ENCODE measurements around the gene SOCS2.

Gene SOCS2

DNA sequence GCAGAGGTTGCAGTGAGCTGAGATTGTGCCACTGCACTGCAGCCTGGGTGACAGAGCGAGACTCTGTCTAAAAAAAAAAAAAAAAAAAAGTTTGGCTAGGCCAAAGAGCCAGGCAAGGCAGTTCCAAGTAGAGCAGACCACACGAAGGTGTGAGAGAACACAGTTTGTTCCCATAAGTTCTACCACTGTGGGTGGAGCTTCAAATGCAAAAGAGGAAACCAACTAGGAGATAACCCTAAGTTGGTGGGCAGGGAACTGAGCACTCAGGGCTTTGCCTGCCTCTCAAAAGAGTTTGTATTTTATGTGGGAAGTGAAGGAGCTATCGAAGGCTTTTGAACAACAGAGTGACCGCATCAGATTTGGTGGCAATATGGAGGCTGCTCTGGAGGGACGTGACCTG is 15.1 kb downstream of the SOCS2 start:
- H3K4me3 ChIP-seq (ENCODE audit: low read depth, low read length) = no peak overlapping the region
- TF ChIP-seq, protein P1, sequence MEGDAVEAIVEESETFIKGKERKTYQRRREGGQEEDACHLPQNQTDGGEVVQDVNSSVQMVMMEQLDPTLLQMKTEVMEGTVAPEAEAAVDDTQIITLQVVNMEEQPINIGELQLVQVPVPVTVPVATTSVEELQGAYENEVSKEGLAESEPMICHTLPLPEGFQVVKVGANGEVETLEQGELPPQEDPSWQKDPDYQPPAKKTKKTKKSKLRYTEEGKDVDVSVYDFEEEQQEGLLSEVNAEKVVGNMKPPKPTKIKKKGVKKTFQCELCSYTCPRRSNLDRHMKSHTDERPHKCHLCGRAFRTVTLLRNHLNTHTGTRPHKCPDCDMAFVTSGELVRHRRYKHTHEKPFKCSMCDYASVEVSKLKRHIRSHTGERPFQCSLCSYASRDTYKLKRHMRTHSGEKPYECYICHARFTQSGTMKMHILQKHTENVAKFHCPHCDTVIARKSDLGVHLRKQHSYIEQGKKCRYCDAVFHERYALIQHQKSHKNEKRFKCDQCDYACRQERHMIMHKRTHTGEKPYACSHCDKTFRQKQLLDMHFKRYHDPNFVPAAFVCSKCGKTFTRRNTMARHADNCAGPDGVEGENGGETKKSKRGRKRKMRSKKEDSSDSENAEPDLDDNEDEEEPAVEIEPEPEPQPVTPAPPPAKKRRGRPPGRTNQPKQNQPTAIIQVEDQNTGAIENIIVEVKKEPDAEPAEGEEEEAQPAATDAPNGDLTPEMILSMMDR (IDR thresholded peaks at IDR 0.05; ENCODE audit: borderline replicate concordance, insufficient read depth, low read depth, low read length) = no peak

DNA sequence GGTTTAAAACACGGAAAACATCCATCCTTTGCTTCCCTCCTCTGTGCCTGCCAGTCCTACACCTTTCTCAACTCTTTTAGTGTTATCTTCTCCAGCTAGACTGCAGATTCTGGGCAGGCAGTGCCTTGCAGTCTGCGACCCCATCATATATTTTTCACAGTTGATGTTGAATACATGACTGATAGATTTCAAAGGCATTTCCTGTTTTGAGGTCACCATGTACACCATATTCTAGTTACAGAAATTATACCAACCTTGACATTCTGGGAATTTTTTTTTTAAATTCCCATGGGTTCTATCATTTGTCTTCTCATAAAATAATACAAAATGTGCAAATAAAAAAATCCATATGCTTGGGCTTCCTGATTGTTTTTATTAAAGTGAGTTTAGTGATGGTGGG is 16.6 kb downstream of the SOCS2 start:
- TF ChIP-seq, protein P1 (IDR thresholded peaks at IDR 0.05; ENCODE audit: borderline replicate concordance, insufficient read depth, low read depth, low read length) = no peak
- no peak overlapping the region for H3K4me3 ChIP-seq (ENCODE audit: low read depth, low read length)

DNA sequence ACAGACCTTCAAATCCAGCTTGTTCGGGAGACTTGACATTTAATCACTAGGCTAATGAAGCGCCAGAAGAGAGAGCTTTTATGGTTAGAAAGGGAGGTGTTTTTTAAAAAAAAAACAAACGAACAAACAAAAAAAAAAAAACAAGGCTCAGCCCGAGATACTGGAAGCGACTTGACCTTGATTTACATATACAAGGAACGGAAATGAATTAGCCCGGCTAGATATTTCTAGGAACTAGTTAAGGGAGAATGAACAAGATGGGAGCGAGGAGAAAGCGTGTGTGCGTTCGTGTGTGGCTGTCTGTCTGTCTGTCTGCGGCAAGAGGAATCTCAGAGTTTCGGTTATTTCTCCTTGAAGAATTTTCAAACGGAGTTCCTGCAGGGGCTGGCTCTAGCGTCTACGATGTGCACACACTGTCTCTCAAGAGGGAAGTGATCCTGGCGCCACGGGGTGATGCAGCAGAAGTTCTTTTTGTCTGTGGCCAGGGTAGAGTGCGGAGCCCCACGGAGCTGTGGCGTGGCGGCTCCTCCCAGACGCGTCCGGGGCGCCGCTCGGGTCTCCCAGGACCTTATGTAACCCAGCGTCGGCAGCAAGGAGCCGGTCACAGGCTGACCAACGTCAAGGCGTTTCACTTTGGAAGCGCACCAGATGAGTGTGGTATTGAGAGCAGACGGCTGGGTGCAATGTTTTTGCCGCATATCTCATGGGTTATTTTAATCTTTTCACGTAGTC is 18.8 kb downstream of the SOCS2 start:
- peak overlapping the region; percentile 57 for H3K4me3 ChIP-seq (ENCODE audit: low read depth, low read length)
- TF ChIP-seq, protein P1 (IDR thresholded peaks at IDR 0.05; ENCODE audit: borderline replicate concordance, insufficient read depth, low read depth, low read length) = no peak

DNA sequence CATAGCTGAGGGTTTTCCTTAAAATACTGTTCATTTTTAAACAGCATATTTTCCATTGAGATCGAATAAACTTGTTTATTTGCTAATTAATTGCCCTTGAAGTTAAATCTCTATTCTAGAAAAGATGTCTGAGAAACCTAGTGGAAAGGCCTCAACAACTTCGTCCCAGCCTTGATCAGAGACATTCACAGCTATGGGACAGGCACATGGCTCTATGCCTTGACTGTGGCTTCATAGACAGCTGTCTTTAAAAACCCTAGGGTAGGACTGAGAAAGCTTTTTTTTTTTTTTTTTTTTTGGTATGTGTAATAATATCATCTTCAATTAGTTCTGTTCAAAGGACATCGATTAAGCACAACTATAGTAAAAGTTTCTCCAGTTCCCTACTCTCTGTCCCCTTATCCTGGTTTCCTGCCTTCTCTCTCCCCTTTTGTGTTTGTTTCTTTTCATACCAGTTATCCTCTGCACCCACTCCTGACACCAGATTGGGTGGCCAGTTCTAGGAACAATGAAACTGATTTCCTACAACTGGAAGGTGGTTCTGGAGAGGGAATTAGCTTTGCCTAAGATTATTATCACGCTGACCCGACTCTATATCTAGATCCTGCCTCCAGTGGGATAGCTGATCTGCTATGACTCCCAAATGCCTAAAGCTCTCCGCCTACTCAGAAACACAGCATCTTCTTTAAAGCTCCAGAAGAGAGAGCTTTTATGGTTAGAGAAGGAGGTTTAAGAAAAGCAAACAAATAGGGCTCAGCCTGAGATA is 20.3 kb downstream of the SOCS2 start:
- H3K4me3 ChIP-seq (ENCODE audit: low read depth, low read length) = no peak overlapping the region
- TF ChIP-seq, protein P1 (IDR thresholded peaks at IDR 0.05; ENCODE audit: borderline replicate concordance, insufficient read depth, low read depth, low read length) = no peak

DNA sequence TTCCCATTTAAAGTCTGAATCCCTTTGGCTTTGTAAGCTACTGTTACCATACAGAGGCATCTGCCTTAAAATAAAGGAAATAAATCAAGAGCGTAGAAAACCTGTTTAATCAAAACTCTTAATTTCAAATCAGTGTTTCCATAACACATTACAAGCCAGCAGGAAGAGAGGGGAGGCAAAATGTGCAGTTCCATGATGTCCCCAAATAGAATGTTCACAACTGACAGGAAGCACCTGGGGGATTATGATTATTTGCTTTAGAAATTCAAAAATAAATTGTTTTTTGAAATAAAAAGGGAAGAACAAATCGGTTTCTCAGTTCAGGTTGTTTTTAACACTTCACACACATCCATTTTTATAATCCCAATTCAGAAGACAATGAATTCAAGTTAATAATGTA is 21.4 kb downstream of the SOCS2 start:
- H3K4me3 ChIP-seq (ENCODE audit: low read depth, low read length) = no peak overlapping the region
- TF ChIP-seq, protein P1 (IDR thresholded peaks at IDR 0.05; ENCODE audit: borderline replicate concordance, insufficient read depth, low read depth, low read length) = no peak

DNA sequence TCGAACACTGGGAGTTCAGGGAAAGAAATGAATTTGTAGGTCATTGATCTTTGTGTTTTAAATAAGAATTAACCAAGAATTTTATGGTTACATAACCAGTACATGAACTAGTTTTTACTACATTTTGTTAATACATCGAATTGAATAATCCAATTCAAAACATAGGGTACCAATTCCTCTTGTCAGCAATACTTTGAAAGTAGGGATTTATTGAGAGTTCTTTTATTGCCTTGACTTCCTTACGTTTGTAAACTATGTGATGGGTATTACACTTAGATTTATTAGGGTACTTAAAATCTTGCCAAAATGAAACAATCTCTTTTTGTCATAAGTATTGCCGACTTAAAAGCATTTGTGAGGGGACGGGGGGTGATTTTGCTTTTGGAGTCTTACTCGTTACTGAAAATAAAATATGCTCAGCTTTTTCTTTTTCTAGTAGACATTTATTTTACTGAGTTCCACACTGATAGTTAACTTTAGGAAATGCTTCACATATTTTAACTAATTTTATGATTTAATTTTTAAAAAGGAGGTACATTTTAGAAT is 22.4 kb downstream of the SOCS2 start:
- no peak overlapping the region for H3K4me3 ChIP-seq (ENCODE audit: low read depth, low read length)
- TF ChIP-seq, protein P1 (IDR thresholded peaks at IDR 0.05; ENCODE audit: borderline replicate concordance, insufficient read depth, low read depth, low read length) = no peak
